SK-N-SH treated with all-trans-retinoic acid at 6 μM for 48 hours (cell line): ENCODE measurements around the gene TANGO2.

Experiments used
- ESRRG ChIP-seq: fragments of 250-450 bp; sonication (Bioruptor Pico); IDR thresholded peaks from 2 replicates; pipeline ENCODE4 v1.6.1; 2021; ENCODE audit warnings: mild to moderate bottlenecking
- PPARA ChIP-seq: fragments of 250-450 bp; sonication (Bioruptor Pico); IDR thresholded peaks from 2 replicates; pipeline ENCODE4 v1.5.0; 2020; ENCODE audit warnings: mild to moderate bottlenecking, borderline replicate concordance
- TOX ChIP-seq: fragments of 250-450 bp; sonication (Bioruptor Pico); IDR thresholded peaks from 2 replicates; pipeline ENCODE4 v1.8.0; 2021; ENCODE audit warnings: mild to moderate bottlenecking, moderate library complexity, borderline replicate concordance
- ZFP30 ChIP-seq: fragments of 450-650 bp; formaldehyde crosslinking; IDR thresholded peaks from 2 replicates; pipeline ENCODE4 v1.5.0; 2022; ENCODE audit warnings: mild to moderate bottlenecking, moderate library complexity

- TF ChIP-seq ESRRG = no peak
- TF ChIP-seq TOX (CRISPR knock-in tag) = no peak
- no peak for TF ChIP-seq ZFP30 (CRISPR knock-in tag)
- no peak for TF ChIP-seq PPARA (CRISPR knock-in tag)
These were observed 3.9 kb upstream of the TANGO2 start, which contains the start of gene ARVCF for GRCh38 chr22:20016734-20017621.
